Activated CD8-positive, alpha-beta T cell treated with anti-CD3 and anti-CD28 coated beads for 36 hours (primary cell): ENCODE data around the gene SNAP91. TPM values are rescaled to one million over a fixed set of nuclear protein-coding genes. Genes with fewer than 3 reads are reported as not detected.

ENCODE experiments used
- ATAC-seq: fragments of 200-7000 bp; cut with Tn5 transposase; one replicate; pipeline ENCODE4 v1.10.0; 2021; ENCODE audit warnings: mild to moderate bottlenecking, moderate library complexity
- CTCF ChIA-PET: fragments of 350-600 bp; sonication (Branson Sonifier 250); formaldehyde crosslinking; loops from one replicate; lab custom pipeline; 2021; ENCODE audit warnings: antibody characterized with exemption; lab: Charles Lee
- POLR2A ChIA-PET: fragments of 350-600 bp; sonication (Branson Sonifier 250); formaldehyde crosslinking; loops from one replicate; lab custom pipeline; 2021; ENCODE audit warnings: antibody characterized with exemption; lab: Charles Lee
- DNase-seq: peaks from one replicate; pipeline ENCODE4 v3.0.0-alpha.2; 2020
- H3K27ac Mint-ChIP-seq: one replicate; pipeline ENCODE4 v1.8.0; 2021; ENCODE audit warnings: mild to moderate bottlenecking, mixed read lengths
- H3K27me3 Mint-ChIP-seq: one replicate; pipeline ENCODE4 v1.8.0; 2021; ENCODE audit warnings: mixed read lengths
- H3K36me3 Mint-ChIP-seq: one replicate; pipeline ENCODE4 v1.8.0; 2021; ENCODE audit warnings: low read depth, mixed read lengths
- H3K4me1 Mint-ChIP-seq: one replicate; pipeline ENCODE4 v1.8.0; 2021; ENCODE audit warnings: low read depth, mixed read lengths
- H3K4me3 Mint-ChIP-seq: one replicate; pipeline ENCODE4 v1.8.0; 2021; ENCODE audit warnings: mild to moderate bottlenecking, moderate library complexity, mixed read lengths
- H3K9me3 Mint-ChIP-seq: one replicate; pipeline ENCODE4 v1.8.0; 2021; ENCODE audit warnings: mixed read lengths
- CTCF ChIP-seq: fragments of 200-600 bp; IDR thresholded peaks from one replicate; pipeline ENCODE4 v1.8.0; 2022; ENCODE audit warnings: antibody characterized with exemption, mild to moderate bottlenecking
- intact Hi-C: fragments of 100-400 bp; cut with micrococcal nuclease; formaldehyde crosslinking; loops from one replicate; pipeline ENCODE4 v1.10.0; 2022
- total RNA-seq, 2 experiments: library from RNA; stranded (reverse); gene quantifications; one replicate each; pipeline ENCODE4 v1.2.3, GENCODE V29; 2021

The SNAP91 gene
- total RNA-seq, 2 experiments from 2014 or later = not detected

- POLR2A ChIA-PET = no interaction called here
- TF ChIP-seq CTCF = no peak
Observed at GRCh38 chr6:83536647-83537589, 172.0 kb downstream of the SNAP91 start.

DNA sequence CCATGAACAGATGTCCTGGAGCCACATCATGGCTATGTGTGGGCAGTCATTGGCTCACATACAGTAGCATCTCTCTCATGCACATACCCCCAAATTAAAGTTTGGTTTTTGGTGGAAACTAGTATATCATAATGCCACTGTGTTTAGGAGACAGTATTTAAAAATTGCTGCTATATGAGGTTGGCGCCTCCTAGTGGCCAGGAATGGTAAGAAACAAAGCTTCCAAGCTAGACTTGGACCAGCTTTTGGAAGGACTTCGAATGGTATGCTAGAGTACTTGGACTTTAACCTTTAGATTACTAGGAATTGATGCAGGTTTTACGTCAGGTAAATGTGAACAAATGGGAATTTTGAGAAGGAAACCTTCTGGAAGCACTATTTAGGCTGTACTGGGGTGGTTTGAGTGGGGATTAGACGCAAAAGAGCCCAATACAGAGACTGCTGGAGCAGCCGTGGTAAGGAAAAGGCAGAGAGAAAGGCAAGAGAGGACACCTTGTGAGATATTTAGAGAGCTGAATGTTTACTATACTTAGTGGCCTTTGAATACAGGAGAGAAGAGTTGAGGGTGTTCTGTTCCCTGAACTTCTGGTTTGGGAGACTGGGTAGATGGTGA lies 172.8 kb downstream of the SNAP91 start:
- no peaks in the 10 kb centered on the region for H3K36me3 Mint-ChIP-seq
- no peak overlapping the region for H3K27ac Mint-ChIP-seq
- no peaks in the 10 kb centered on the region for H3K4me1 Mint-ChIP-seq
- H3K4me3 Mint-ChIP-seq = no peak overlapping the region
- peak; percentile 75 for TF ChIP-seq CTCF
- no peaks in the 10 kb centered on the region for H3K9me3 Mint-ChIP-seq
- peak; percentile 71 for DNase-seq
- intact Hi-C loops = no loop called here
- ATAC-seq = no peak
- ChIA-PET POLR2A (no interaction called here), CTCF (interaction anchor here (0.6 to 1.3 kb wide), 16 partner anchors 9 to 469 kb away, joined by 3 to 10 read pairs (median 4); partner anchors contain the start of gene DOP1A)
- H3K27me3 Mint-ChIP-seq = no peaks in the 10 kb centered on the region

More at GRCh38 chr6:83536647-83537589, 172.0 kb downstream of the SNAP91 start:
- H3K4me1 Mint-ChIP-seq = no peaks in the 10 kb centered on the region
- ATAC-seq (no peak), DNase-seq (no peak)
- CTCF ChIA-PET = interaction anchor here (0.6 to 1.3 kb wide), 17 partner anchors 10 to 536 kb away, joined by 3 to 10 read pairs (median 4); partner anchors contain the start of gene DOP1A
- peaks cover under 1% of the 10 kb centered on the region for H3K27me3 Mint-ChIP-seq
- H3K27ac Mint-ChIP-seq = no peak overlapping the region
- H3K9me3 Mint-ChIP-seq = no peaks in the 10 kb centered on the region
- no peak overlapping the region for H3K4me3 Mint-ChIP-seq
- H3K36me3 Mint-ChIP-seq = no peaks in the 10 kb centered on the region
- intact Hi-C loops = no loop called here

DNA sequence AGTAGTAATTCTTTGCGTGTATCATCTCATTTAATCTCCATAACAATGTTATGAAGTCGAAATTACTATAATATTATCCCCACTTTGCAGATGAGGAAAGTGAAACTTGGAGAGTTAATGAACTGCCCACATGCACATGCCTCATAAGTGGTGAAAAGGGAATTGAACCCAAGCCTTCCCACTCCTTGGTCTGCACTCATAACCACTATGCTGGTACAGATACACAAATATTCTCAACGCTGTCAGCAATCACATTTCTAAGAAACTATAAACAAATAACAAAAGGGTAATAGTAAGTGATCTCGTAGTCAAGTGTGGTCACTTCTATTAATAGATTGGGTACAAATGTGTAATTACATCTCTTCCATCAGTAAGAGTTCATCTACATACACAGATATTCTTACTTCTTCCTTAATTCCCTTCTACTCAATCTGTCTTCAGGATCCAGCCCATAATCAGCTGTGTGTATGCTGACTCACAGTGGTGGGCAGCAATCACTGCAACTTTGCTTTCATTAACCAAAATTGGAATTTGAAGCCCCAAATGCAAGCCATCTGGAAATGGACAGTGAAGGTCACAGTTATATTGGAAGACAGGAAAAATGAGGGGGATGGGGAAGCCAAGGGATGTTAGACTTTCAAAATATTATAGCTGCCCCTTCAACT lies 190.0 kb downstream of the SNAP91 start:
- no peaks in the 10 kb centered on the region for H3K36me3 Mint-ChIP-seq
- POLR2A ChIA-PET = interaction anchor here (0.6 kb wide), 1 partner anchor 12 kb away, joined by 3 read pairs; no protein-coding TSS in a partner anchor
- DNase-seq = no peak
- no peak overlapping the region for H3K4me3 Mint-ChIP-seq
- TF ChIP-seq CTCF = no peak
- no peak overlapping the region for H3K27ac Mint-ChIP-seq
- H3K27me3 Mint-ChIP-seq = peaks cover 9% of the 10 kb centered on the region
- intact Hi-C loops = no loop called here
- no peaks in the 10 kb centered on the region for H3K9me3 Mint-ChIP-seq
- CTCF ChIA-PET = interaction anchor here (1.2 to 2.3 kb wide), 2 partner anchors 296 to 300 kb away, joined by 3 to 9 read pairs; no protein-coding TSS in a partner anchor
- no peaks in the 10 kb centered on the region for H3K4me1 Mint-ChIP-seq
- ATAC-seq = no peak

DNA sequence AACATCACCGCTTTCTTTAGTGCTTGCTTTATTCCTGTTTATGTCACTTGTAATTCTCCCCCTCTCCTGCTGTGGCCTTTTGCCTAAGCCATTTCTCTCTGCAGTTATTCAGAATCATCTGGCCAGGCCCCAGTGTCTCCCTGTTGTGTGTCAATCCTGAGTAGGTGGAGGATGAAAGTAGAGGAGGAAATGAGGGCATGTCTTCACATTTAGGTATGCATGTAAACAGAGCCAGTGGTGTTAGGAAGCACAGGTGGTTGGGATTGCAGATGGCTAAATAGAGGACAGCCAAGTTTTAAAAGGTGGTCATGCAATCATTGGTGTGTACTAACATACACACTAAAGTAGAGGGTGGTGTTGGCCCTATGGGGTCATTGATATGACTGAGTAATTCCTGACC lies 191.4 kb downstream of the SNAP91 start:
- DNase-seq = no peak
- intact Hi-C loops = no loop called here
- TF ChIP-seq CTCF = no peak
- Mint-ChIP-seq H3K27me3 (peaks cover 15% of the 10 kb centered on the region), H3K4me3 (no peak overlapping the region), H3K4me1 (peaks cover 3% of the 10 kb centered on the region), H3K27ac (no peak overlapping the region), H3K36me3 (no peaks in the 10 kb centered on the region), H3K9me3 (no peaks in the 10 kb centered on the region)
- POLR2A ChIA-PET = interaction anchor here (0.7 kb wide), 1 partner anchor 249 kb away, joined by 3 read pairs; no protein-coding TSS in a partner anchor
- no peak for ATAC-seq
- CTCF ChIA-PET = no interaction called here
